T-helper 22 cell (primary cell): ENCODE results near the gene IRF2BP2.

ENCODE experiments used
- DNase-seq: peaks from one replicate; pipeline ENCODE4 v3.0.0-alpha.2; 2020; ENCODE audit warnings: low read depth

Gene IRF2BP2

DNA sequence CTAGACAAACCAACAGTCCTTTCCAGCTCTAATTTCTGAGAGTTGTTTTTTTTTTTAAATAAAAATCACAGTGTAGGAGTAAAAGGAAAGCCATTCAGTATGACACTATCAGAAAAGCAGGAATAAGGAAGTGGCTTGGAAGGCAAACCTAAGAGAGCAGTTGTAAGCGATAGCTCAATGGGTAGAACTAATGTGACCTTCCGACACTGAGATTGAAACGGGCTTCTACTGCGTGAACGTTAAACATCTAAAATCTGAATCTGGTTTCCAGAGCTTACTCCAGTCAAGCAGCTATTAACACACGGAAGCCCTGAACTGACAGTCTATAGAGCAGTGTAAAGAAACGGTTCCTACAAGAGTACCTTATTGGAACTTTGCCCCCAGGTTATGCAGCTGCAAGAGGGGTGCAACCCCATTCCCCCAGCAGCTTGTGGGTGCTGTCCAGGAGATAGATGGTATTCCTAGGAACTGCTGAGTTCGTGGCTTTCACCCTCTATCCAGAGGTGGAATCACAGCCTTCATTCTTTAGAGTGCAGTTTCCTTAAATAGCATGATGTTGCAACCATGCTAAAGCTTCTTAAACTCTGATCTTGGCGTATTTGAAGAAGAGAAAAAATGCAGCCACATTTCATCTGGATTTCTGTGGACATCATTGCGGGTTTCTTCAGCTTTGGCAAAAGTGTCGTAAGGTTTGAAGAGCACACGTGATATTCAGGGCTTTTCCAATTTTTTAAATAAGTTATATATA, 3.3 kb upstream of the IRF2BP2 start:
- DNase-seq = no peak

DNA sequence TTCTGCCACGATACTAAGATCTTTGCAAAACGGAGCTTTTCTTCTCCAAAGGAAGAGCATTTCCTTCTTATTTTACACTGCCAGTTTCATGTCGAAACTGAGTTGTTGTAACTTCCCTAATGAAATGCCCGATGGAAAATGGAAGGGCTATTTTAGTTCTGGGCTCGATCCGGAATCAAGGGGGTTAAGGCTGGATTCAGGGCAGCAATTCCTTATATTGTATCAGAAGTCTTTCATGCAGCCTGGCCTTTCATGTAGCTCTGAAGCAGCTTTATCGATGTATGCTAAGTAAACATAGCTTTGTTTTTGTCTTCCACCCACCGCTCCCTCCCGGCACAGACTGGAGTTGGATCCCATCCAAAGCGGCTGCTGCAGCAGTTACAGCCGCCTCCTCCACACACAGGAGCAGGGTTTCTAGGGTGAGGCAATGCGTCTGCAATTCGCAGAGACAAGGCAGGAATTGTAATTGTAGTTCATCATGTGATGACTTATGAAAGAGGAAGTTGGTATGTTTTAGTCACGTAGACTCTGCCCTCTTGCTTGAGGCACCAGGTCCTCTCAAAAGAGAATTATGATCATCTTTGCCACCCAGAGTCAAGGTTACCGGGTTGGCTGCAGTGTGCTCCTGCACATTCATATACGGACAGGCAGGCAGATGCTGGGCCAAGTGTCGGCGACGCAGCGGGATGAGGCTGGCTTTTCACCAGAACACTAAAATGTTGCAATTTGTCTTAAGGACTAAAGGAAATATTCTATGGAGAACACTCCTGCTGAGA, 2.6 kb upstream of the IRF2BP2 start:
- peak; percentile 84 for DNase-seq

DNA sequence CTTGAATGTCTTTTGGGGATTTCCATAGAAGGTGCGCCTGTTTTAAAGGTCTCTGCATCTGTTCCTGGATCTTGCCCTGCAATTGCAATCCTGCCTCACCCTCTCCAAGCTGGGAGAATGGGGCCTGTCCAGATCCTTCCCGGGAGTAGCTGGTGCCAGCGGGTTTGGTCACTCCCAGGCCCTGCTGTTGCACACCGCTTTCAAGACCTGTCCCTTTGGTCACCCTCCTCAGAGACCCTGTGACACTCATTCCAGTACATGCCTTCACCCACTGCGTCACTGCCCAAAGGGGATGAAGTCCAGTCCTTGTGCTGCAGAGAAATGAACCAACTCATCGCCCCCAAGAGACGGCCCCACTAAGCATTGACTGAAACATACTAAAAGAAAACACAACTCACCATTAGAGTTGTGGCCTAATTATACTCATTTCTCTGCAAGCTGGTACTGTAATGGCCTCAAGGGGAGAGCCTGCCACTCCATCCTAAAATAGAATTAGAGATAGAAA, 1.9 kb upstream of the IRF2BP2 start:
- no peak for DNase-seq

GRCh38 chr1:234611225-234611846, 1.4 kb upstream of the IRF2BP2 start:
- no peak for DNase-seq

- DNase-seq = peak; percentile 84
Measured at GRCh38 chr1:234610666-234611224, 767 bp upstream of the IRF2BP2 start.

GRCh38 chr1:234609691-234610042, 311 bp downstream of the IRF2BP2 start:
- no peak for DNase-seq

DNA sequence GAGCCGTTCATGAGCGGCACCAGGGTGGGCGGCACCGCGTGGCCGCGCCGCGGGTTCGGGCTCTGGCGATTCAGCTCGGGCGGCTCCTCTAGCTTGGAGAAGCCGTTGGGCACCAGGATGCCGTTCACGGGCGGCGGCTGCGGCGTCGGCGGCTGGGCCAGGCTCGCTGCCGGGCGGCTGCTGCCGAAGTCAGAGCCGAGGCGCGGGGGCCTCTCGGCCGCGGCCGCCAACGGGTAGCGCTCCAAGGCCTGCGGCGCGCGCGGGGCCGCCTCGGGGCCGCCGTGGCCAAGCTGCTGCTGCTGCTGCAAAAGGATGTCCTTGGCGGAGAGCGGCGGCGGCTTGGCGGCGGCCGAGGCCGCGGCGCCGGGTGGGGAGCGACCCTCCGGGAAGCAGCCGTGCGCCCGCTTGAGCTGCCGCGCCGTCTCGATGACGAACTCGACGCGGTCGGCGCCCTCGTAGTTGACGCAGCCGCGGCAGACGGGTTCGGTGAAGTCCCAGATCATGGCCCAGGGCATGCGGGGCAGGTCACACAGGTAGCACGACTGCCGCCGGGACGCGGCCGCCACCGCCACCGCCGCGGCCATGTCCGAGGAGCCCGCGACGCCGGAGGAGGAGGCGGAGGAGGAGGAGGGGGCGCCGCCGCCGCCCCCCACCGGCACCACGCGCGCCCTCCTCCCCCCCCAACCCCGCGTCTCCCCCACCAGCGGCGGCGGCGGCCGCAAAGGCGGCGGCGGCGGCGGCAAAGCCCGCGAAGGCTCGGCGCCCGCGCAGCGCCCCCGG, 877 bp downstream of the IRF2BP2 start:
- peak; percentile 69 for DNase-seq

- DNase-seq = peak; percentile 86
Measured at GRCh38 chr1:234608025-234608910, 1.7 kb downstream of the IRF2BP2 start.

GRCh38 chr1:234607109-234608024, 2.6 kb downstream of the IRF2BP2 start:
- DNase-seq = no peak

GRCh38 chr1:234606784-234607108, 3.2 kb downstream of the IRF2BP2 start:
- no peak for DNase-seq

DNA sequence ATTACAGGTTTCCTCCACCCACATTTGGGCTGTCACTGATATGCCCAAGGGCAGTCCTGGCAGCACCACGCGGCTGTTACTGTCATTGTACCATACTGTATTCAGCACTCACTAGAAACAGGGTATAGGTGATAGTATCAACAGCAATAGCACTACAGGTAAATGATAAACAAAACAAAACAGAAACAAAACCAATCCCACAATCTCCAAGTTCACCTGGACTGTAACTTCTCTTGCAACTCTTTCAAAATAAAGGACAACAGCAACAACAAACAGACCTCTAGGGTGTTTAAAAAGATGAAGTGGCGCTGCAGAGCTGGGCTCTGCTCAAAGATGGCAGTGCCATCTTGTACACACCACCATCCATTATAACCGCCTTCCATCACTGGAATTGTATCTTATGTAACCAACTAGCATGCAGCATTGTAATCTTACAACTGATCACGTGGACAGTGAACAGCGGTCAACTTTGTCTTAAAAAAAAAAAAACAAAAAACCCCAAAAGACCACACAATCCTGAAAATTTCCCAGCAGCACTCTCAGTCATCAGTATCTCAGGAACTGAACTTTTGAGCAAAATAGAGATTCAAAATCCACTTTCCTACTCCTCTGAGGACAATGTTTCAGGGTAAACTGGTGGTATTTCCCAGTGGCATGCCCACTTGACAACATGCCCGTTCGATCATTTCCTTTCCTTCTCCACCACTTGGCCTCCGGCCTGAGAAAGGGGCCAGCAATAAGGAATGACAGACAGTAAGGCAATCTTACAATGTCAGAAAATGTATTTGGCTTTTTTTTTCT, 3.8 kb downstream of the IRF2BP2 start:
- peak; percentile 33 for DNase-seq

DNA sequence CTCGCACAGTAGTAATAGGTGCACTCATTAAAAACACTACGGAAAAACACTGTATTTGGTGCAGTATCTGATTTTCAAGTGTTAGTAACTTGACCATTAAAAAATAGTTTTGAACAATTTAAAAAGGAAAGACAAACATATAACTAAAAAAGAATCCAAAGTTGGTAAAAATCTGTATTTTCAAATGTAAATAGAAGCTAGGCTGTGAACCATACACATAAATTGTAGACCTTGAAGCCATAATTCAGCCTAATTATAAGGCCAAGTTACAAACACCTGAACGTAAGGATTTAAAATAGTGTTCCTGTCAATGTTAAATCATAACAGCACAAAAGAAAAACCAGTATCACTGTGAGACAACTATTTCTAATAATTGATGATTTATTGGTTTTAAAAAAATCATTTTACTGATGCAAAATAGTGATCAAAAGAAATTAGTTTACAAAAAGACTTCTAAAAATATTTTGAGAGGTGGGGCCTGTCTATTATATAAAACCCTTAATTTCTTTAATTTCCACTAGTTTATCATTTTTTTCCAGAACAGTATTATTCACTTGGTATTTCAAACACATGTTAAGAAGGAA, 4.5 kb downstream of the IRF2BP2 start:
- DNase-seq = no peak

DNA sequence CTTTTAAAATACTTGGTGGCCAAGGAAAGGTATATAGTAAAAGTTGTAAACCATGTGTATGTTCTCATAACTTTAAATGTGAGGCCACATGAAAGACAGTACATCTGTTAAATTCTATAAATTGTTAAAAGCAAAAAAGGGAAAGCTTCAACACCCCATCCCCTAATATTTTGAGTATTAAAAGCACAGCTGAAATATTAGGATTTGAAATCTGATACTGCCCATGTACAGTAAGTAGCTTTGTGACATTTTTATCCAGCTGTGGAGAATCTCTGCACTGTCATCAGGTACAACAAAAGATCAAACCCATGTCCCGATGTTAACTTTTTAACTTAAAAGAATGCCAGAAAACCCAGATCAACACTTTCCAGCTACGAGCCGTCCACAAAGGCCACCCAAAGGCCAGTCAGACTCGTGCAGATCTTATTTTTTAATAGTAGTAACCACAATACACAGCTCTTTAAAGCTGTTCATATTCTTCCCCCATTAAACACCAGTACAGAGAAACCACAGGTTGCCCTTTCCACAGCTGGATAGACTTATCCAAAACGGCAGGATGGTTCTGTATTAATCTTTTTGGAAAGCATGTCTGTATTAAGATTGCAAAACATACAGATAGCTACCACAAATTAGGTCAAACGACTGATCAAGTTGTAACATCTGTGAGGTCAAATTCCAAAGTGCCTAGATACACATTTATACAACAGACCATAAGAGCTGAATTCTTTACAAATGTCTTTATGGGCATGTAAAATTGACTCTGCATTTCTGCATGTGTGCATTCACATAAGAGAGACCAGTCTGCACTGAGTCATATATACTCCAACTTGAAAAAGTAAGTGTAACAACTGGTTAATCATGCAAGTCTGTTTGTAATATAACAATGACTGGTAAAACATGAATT, 5.2 kb downstream of the IRF2BP2 start:
- DNase-seq = no peak

DNA sequence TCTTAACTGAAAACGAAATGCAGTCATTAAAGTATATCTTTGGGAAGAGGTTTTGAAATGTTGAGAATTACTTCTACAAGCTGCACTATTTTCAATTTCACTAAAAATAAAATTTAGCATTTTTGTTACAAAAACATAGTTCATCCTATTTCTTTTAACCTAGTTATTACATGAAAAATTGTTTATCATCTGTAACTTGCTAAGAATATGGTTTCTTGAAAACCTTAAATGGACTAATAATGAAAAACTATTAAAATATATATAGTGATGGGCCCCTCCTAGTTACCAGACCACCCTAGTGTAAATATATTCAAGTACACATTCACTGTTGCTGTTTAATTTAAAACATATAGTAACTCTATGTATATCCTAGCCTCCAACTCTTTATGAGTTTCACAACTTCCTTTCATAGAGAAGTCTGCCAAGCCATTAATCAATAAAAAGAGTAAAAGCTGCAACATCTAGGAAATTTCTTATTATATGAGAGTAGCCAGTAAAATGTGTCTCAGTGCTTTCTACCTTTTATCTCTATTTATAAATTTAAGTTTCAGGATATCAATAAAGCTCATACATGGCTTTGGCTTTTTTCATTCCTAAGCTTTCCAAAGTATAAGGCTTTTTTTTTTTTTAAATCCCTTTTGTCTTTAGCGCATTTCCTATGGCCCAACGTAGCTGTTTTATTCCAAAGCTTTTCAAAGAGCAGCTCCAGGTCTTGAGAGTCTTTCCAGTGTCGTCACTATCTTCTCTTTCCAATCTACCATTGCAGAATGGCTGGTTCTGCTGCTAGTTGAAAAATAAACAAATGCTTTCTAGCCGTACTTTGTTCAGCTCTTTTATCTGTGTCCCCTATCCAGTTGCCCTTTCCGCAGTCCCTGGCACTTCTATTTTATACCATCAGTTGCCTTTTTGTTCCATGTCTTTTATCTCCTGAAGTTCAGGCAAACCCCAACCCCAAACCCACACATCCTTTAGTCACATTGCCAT, 6.5 kb downstream of the IRF2BP2 start:
- no peak for DNase-seq

- no peak for DNase-seq
Measured at GRCh38 chr1:234602334-234603220, 7.4 kb downstream of the IRF2BP2 start.
